ENCODE results near the gene HIC1.

HIC1 gene

GRCh38 chr17:2025622-2026309, 29.1 kb upstream of the HIC1 start:
- FAIRE-seq: peak; percentile 15

DNA sequence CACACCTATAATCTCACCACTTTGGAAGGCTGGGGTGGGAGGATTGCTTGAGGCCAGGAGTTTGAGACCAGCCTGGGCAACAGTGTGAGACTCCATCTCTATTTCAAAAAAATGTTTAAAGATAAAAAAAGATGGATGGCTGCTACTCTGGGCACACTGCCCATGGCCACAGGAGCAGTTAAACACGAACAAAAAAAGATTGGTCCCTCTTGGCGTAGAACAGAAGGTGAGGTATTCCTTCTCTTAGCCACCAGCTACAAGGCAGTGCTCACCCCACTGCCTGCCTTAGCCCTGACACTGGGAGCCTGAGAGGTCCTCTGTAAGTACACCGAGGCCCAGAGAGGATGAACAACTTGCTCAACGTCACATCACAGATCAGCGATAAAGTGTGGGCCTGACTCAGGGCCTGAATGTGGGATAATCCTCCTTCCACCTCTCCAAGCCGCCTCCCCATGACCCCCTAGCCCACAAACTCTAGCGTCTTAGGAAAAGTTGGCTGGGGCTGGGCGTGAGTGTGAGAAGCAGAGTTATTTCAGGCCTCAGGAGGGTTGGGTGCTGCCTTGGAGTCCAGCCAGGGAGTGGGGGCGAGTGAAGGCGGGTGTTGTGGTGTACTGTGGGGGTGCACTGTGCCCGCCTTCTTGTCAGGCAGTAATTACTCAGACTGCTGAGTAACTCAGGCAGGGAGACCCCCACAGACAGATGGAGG, 27.2 kb upstream of the HIC1 start:
- FAIRE-seq: no peak

GRCh38 chr17:2028234-2028614, 26.7 kb upstream of the HIC1 start:
- no peak for FAIRE-seq

DNA sequence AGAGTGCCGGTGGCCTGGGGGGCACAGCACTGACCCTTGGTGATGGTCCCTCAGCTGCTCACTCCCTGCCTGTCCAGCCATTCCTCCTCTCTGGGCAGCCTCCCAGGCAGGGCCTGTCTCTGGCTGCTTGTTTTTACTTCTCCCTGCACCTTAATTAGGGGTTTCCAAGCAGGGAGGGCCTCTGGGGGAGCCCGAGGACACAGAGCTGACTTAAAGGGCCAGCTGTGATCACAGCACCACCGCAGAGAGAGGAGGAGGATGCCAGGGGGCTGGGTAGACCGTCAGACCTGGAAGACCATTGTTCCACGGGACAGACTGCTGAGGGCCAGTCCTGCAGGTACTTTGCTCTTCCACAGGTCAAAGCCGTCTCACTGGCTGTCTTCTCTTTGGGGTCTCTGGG, 26.2 kb upstream of the HIC1 start:
- no peak for FAIRE-seq

DNA sequence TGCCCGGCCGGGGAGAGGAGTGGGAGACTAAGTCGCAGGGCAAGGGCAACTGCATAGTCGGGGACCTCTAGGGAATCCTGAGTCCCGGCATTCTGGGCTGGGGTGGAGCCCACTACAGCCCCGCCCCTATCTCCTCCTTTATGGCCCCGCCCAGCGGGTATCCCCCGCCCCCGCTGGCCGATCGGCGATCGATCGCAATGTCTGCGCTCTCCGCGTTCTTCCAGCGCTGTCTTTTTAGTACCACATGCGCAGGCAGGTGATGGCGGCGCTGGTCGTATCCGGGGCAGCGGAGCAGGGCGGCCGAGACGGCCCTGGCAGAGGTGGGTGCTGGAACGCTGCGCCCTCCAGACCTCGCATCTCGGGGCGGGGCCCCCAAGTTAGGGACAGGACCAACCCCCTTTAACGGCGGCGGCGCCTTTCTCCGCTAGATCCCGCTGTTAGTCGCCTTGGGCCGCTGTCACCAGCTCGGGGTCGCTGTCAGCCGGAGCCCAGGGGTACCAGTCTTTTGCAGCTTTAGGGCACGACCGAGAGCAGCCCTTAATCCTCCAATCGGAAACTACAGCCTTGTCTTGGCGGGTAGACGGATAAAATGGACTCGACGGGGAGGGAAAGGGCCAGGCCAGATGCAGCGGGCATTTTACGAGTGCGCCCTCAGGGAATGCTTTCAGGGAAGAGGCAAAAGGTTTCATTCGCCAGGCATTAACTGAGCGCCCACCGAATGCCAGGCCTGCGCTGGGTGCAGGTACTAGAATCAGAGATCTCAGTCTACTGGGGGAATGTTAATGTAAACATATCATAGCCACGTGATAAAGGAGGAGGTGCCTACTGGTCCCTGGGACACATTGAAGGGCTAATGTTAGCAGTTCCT, 24.8 kb upstream of the HIC1 start, which contains the start of gene DPH1:
TSS of gene DPH1 (plus strand) at position 243 of the 868 bp plus-strand sequence. CDS start at position 260, 17 bp downstream.
- peak; percentile 95 for FAIRE-seq

DNA sequence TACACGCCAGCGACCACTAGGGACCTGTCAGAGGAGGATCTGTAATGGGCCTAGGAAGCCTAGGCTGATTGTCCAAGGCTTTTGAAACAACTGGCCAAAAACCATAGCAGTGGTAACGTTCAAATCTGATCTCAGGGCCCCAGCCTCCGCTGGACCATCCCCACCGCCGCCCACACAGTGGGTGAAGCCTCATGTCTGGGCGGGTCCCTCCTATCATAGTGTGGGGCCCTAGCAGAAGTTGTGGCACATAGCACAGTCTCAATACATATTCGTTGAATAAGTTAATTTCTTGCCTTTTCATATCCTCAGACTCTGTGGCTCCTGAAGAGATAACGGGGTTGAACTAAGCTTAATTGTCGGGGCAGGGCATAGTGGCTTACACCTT, 24.1 kb upstream of the HIC1 start:
- no peak for FAIRE-seq

- FAIRE-seq: peak; percentile 98
Observed at GRCh38 chr17:2033153-2033552, 21.8 kb upstream of the HIC1 start.

- no peak for FAIRE-seq
Observed at GRCh38 chr17:2034157-2034556, 20.7 kb upstream of the HIC1 start.

- no peak for FAIRE-seq
Observed at GRCh38 chr17:2034806-2035540, 19.9 kb upstream of the HIC1 start.

- no peak for FAIRE-seq
Observed at GRCh38 chr17:2035541-2036488, 19.1 kb upstream of the HIC1 start.

DNA sequence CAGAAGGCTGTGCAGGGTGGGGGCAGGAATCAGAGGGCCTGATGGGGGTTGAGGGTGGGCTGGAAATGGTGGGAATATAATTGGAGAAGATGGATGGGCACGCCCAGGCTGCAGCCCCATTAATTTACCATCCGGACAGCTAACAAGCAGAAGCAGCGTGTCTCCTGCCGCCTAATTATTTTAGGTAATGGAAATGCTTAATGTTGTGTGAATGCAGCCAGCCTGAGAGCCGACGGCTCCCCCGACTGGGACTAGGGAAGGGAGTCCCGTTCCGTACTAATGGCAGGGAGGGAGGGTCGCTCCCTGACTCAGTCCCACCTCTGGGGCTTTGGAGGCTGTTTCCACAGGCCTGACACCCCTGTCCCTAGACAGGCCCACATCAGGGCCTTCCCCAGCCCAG, 17.7 kb upstream of the HIC1 start:
- FAIRE-seq: no peak

- no peak for FAIRE-seq
Observed at GRCh38 chr17:2040219-2040827, 14.6 kb upstream of the HIC1 start.

DNA sequence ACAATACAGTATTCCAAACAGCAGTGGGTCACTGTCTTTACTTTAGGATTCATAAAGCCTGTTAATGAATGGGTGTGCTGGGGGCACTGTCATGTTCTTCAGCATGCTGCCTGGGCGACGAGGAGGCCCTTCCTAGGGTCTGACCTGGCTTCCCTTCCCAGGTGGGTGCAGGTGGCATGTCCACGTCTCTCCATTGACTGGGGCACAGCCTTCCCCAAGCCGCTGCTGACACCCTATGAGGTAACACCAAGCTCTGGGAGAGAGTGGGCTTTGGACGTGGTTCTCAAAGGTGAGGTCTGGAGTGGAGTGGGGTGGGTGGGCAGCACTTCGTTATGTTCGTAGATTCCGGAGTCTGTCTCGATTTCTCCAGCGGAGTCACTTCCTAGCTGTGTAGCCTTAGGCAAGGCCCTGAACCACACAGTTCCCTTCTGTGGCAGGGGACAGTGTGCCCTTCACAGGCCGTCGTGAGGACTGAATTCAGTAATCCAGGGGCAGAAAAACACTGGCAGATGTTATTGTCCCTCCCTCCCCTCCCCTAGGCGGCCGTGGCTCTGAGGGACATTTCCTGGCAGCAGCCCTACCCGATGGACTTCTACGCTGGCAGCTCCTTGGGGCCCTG, 13.9 kb upstream of the HIC1 start:
- no peak for FAIRE-seq

DNA sequence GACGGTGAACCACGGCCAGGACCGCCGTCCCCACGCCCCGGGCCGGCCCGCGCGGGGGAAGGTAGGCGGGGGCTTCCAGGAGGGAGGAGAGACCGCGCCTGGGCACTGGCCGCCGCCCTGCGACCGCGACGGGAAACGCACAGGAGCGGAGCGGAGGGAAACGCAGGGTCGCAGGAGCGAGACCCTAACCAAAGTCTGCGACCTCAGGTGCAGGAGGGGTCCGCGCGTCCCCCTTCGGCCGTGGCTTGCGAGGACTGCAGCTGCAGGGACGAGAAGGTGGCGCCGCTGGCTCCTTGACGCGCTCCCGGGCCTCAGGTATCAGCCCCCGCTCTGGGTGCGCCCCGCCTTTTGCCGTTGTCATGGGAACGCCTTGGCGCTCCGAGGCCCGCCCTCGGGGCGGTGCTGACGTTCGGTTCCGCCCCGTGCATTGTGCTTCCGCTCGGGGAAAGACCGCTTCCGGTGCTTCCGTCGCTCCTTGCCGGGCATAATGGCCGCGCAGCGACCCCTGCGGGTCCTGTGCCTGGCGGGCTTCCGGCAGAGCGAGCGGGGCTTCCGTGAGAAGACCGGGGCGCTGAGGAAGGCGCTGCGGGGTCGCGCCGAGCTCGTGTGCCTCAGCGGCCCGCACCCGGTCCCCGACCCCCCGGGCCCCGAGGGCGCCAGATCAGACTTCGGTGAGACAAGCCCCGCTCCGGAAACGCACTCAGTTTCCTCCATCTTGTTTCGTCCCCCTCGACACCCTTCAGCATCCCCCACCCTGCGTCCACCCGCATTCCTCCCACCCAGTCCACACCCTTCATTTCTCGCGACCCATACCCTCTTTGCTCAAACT, 13.1 kb upstream of the HIC1 start, which contains the start of gene OVCA2:
TSS of gene OVCA2 (plus strand) at position 462 of the 829 bp plus-strand sequence. CDS start at position 488, 26 bp downstream.
- FAIRE-seq: peak; percentile 95

GRCh38 chr17:2042390-2042847, 12.5 kb upstream of the HIC1 start:
- FAIRE-seq: no peak

DNA sequence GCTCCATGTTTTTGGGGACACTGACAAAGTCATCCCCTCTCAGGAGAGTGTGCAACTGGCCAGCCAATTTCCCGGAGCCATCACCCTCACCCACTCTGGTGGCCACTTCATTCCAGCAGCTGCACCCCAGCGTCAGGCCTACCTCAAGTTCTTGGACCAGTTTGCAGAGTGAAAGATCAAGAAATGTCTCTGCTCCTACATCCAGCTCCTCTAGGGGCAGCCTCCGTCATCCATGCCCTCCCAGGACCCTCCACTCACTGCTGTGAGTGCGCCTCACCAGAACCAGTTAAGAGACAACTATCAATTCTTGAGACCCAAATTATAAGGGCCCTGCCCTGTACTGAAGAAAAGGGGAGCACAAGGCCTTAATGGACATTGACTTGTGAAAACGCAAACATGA, 12.0 kb upstream of the HIC1 start:
- FAIRE-seq: no peak

DNA sequence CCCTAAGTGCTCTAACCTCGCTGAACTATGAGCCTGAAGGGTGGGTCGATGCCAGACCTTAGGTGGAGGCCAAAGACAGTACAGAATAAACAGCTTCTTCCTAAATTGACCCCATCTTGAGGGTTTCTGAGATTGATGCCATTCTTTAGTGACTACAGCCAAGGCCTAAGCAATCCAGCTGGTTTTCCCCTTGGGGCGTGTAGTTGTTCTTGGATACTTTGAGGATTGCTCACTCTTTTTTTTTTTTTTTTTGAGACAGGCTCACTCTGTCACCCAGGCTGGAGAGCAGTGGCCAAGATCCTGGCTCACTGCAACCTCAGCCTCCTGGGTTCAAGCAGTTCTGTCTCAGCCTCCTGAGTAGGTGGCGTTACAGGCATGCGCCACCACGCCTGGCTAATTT, 11.1 kb upstream of the HIC1 start:
- peak; percentile 84 for FAIRE-seq

GRCh38 chr17:2044263-2044894, 10.5 kb upstream of the HIC1 start:
- no peak for FAIRE-seq

GRCh38 chr17:2047590-2047989, 7.3 kb upstream of the HIC1 start:
- FAIRE-seq: no peak

Data from G401.6 (cell line).